ENCODE measurements around the gene LRRC42.

LRRC42 gene

GRCh38 chr1:54009406-54009805, 63.3 kb downstream of the LRRC42 start:
- FAIRE-seq: no peak

DNA sequence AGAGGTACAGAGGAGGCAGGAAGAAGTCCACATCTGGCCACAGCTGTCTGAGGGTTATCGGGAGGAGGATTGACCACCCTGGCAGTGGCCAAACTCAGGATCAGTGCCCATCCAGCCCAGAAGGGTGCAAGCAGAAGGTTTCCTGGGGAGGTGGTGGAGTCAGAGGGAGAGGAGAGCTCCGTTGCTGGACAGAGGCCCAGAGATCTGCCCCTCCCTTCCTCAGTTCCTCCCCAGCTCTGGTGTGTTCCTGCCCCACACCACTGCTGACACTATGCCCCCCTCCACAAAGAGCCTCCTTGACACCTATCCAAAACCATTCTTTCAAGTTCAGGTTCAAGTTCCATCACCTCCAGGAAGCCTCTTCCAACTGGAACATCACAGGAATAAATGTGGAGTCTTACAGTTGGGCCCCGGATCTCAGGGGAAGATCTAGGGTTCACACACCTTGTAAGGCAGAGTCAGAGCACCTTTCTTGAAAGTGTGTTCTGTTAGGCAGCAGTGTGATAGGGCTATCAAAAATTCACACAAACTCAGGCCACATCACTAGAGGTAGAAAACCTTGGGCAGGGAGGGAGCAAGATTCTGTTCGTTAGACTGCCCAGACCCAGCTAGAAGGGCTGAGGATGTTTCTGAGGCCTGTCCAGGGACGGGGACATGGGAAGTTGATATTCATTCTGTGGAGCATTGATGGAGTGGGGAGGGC, 64.4 kb downstream of the LRRC42 start:
- FAIRE-seq: no peak

DNA sequence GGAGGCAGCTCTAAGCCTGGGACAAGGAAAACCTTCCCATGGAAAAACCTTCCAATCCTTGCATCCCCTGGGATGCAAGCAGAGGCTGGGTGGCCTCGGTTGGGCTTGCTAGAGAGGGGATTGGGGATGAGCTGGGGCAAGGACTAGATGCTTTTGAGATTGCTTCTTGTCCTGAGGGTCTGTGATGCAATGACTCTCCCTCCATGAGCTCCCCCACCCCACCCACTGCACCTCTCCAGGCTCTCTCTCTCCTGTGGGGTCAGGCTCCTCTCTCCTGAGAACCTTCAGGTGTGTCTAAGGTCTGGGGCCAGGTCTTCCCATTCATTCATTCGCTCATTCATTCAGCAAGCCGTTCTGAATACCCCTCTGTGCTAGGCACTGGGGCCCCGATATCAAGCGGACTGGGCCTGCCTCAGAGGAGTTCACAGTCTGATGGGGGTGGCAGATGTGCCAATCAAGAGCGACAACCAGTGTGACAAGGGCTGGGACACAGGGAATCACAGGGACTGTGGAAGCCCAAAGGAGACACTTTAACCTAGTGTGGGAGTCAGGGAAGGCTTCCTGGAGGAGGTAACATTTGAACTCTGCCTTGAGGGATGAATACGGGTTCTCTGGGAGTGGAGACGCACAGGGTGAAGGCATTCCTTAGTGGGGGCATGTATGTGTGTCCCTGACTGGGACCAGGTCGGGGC, 65.3 kb downstream of the LRRC42 start:
- no peak for FAIRE-seq

DNA sequence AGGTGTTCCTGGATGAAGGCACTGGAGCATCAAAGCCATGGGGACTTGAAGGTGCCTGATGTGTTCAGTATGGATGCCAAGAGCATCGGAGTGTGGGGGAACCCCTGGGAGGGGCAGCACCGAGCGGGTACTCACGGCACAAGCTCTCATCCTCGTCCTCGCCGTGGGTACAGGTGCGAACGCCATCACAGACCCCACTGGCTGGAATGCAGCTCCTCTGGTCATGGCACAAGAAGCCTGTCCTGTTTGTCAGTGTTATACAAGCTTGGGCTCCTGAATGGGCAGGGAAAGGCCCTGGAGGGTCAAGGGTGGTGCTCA, 65.8 kb downstream of the LRRC42 start:
- no peak for FAIRE-seq

DNA sequence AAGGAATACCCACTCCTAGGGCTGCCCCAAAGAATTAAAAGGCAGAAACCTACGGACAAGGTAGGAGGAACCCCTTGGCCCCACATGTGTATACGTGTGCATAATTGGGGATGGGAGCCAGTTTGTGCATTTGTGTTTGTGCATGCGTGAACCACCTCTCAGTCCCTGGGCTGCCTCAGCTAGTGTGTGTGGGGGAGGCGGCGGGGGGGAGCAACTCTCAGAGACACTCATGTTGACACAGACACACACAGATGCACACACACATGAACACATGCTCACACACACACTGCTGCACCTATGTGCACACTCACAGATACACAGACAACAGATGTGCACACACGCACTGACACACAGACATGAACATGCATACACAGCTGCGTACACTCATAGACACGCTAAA, 66.7 kb downstream of the LRRC42 start:
- no peak for FAIRE-seq

GRCh38 chr1:54013393-54014008, 67.4 kb downstream of the LRRC42 start:
- no peak for FAIRE-seq

DNA sequence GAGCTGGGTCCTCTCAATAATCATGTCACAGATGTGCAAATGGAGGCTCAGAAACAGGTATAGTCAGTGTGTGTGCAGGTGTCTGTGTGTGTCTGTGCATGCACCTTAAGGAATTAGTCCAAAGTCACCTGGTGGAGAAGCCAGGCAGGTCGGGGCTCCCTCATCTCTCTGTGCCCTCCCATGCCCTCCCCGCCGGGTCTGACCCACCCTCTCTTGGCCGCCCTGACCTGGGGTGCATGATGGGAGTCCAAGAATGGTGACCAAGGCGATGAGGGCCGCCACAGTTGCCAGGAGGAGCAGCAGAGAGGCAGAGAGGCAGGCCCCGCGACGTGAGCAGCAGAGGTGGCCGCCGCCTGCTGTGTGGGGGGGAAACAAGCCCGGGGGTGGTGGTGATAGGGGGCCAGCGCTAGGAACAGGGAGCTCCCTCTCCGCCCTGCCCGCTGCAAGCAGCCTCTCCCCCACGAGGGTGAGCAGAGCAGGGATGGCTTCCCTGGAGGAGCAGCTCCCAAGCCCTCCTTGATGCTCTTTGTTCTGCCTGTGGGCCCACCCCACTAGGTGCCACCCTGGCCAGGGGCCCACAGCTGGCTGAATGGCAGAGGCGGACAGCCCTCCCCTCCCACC, 68.0 kb downstream of the LRRC42 start:
- no peak for FAIRE-seq

DNA sequence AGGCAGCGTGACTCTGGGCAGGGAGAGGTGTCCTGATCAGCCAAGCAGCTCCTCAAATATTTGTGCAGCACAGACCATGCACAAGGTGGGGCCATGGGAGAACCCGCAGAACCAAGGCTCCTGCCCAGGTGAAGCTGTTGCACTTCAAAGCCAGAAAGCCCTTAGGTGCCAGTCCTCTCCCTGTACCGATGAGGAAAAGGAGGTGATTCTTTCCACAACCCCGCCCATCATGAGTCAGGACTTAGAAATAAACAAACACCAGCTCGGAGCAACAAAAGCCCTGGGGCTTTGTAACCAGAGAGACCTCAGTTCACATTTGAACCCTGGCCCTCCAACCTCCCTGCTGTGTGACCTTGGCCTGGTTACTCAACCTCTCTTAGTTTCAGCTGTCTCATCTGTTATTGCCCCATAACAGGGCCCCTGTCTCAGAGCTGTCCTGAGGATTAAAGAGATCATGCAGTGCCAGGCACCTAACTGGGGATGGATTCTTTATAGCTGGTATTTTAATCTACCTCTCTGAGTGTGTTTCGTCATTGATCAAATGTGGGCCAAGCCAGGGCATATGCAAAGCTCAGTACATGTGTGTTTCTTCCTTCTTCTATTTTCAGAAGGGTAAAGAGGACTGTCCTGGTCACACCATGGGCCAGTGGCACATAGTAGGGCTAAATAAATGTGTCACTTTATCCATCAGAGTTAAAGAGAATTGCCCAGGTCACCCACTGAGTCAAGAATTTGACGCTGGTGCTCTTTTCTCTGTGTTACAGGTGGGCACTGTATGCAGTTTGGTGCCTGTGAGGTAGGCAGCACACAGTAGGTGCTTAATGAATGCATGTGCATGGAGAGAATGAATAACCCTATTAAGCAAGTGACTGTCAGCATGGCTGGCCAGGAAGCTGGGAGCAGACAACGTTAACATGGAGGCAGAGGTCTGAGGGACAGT, 70.5 kb downstream of the LRRC42 start:
- no peak for FAIRE-seq

Measured in G401.6 (cell line).